ENCODE measurements around the gene TACC2.

GRCh38 chr10:122142641-122143237 lies 153.8 kb downstream of the TACC2 start:
- TF ChIP-seq CTCF (conservative IDR thresholded peaks at IDR 0.05; ENCODE audit: low read length) (peak; percentile 88), EZH2phosphoT487 (IDR thresholded peaks at IDR 0.05; ENCODE audit: borderline replicate concordance, low read depth, low read length) (no peak)

Data from OCI-LY7 (cell line).